Gastrocnemius medialis (tissue), 4 donors: Measurements from ENCODE around the gene BRCA1. TPM values are rescaled to one million over a fixed set of nuclear protein-coding genes. Genes with fewer than 3 reads are reported as not detected.

Experiments
- ATAC-seq, 2 donors: fragments of 150-250 bp; one replicate each; pipeline ENCODE4 v1.9.1; 2016
- DNase-seq, 2 donors: peaks; one replicate each; pipeline ENCODE4 v3.0.0-alpha.2; 2019
- H3K27ac ChIP-seq, 4 donors: fragments of 200-600 bp; sonication (generic); 1 replicate in 1 of 4; 2 replicates in 3 of 4; pipeline ENCODE4 v1.5.1; 2016 to 2018; ENCODE audit warnings: mild to moderate bottlenecking in 2 of 4, moderate library complexity in 1 of 4
- H3K27me3 ChIP-seq, 3 donors: fragments of 200-600 bp; sonication (generic) in 2 of 3; 1 replicate in 1 of 3; 2 replicates in 2 of 3; pipeline versions ENCODE4 v1.5.1 to v1.6.0; 2016 to 2019; ENCODE audit warnings: mild to moderate bottlenecking in 1 of 3, moderate library complexity in 1 of 3
- H3K36me3 ChIP-seq, 2 donors: fragments of 200-600 bp; sonication (generic) in 1 of 2; one replicate each; pipeline ENCODE4 v1.5.1; 2017 to 2018
- H3K4me1 ChIP-seq, 2 donors: fragments of 200-600 bp; sonication (generic) in 1 of 2; one replicate each; pipeline ENCODE4 v1.5.1; 2016 to 2017; ENCODE audit warnings: mild to moderate bottlenecking in 2 of 2
- H3K4me3 ChIP-seq, 4 donors: fragments of 200-600 bp; sonication (generic) in 3 of 4; 1 replicate in 1 of 4; 2 replicates in 3 of 4; pipeline ENCODE4 v1.5.1; 2016 to 2019; ENCODE audit warnings: mild to moderate bottlenecking in 2 of 4
- H3K9me3 ChIP-seq, 3 donors: fragments of 200-600 bp; sonication (generic) in 2 of 3; 1 replicate in 1 of 3; 2 replicates in 2 of 3; pipeline ENCODE4 v1.5.1; 2016 to 2019
- CTCF ChIP-seq, 5 experiments: fragments of 450-650 bp in 3 of 5; fragments of 200-600 bp in 2 of 5; sonication (generic) in 2 of 5; IDR thresholded peaks in 4 of 5; conservative IDR thresholded peaks in 1 of 5; 1 replicate in 4 of 5; 2 replicates in 1 of 5; pipeline ENCODE4 v1.5.1; 2016 to 2019; ENCODE audit warnings: antibody characterized with exemption in 5 of 5, mild to moderate bottlenecking in 3 of 5, moderate library complexity in 3 of 5
- POLR2A ChIP-seq, 2 donors: fragments of 450-650 bp; IDR thresholded peaks; one replicate each; pipeline ENCODE4 v1.6.1; 2017; ENCODE audit warnings: antibody characterized with exemption in 2 of 2, mild to moderate bottlenecking in 2 of 2, moderate library complexity in 2 of 2
- in situ Hi-C, 4 donors: fragments of 200-750 bp; cut with MboI; loops; one replicate each; pipeline versions ENCODE4 v1.15.0 to v1.8.0; 2017; ENCODE audit warnings: low sequenced_read_pairs in 4 of 4
- intact Hi-C: fragments of 100-400 bp; cut with DNase I; formaldehyde crosslinking; loops from one replicate; pipeline ENCODE4 v1.15.1; 2023; ENCODE audit warnings: low total_unique reads
- total RNA-seq, 4 donors: library from RNA; depleted of rRNA; stranded (reverse); fragments of >200 nt; gene quantifications; one replicate each; pipeline versions ENCODE4 v1.1.0 to v1.2.3, GENCODE V29; 2016

BRCA1 gene
- total RNA-seq, 4 donors from 2014 or later: 2.8 to 4.8 (median 4.0) TPM

DNA sequence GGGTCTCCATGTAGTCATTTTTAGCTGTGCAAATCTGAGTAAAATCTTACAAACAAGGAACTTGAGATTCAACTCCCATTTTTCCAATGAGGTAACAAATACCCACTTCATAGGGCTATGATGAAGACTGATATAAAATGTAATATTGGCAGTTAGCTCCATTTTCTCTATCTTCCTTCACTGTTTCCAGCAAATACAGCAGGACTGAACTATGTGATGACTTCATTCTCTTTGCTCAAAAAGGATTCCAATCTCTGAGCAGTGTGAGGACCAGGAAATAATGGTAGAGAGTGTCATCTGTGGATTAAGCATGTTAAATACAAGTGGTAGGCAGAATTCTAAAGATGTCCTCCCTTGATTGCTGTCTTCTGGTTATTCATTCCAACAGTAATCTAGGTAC is 81.9 kb downstream of the BRCA1 start:
- in situ Hi-C loops (no loop called here), intact Hi-C loops (no loop called here)
- TF ChIP-seq CTCF (IDR thresholded peaks at IDR 0.05 in 4 of 5, conservative IDR thresholded peaks at IDR 0.05 in 1 of 5): no peak
- TF ChIP-seq POLR2A (IDR thresholded peaks at IDR 0.05): no peak
- DNase-seq: no peak
- H3K9me3 ChIP-seq: no peaks in the 10 kb centered on the region
- H3K4me1 ChIP-seq: no peaks in the 10 kb centered on the region
- H3K36me3 ChIP-seq: no peaks in the 10 kb centered on the region
- H3K4me3 ChIP-seq: no peak overlapping the region
- H3K27me3 ChIP-seq: no peaks in the 10 kb centered on the region
- ATAC-seq: no peak
- no peak overlapping the region for H3K27ac ChIP-seq

GRCh38 chr17:43042025-43042628 is 83.0 kb downstream of the BRCA1 start:
- DNase-seq (no peak), ATAC-seq (no peak)
- no peaks in the 10 kb centered on the region for H3K9me3 ChIP-seq
- H3K27ac ChIP-seq: no peak overlapping the region
- no peaks in the 10 kb centered on the region for H3K36me3 ChIP-seq
- intact Hi-C loops: no loop called here
- H3K4me3 ChIP-seq: no peak overlapping the region
- in situ Hi-C loops: no loop called here
- no peak for TF ChIP-seq CTCF (IDR thresholded peaks at IDR 0.05 in 4 of 5, conservative IDR thresholded peaks at IDR 0.05 in 1 of 5)
- TF ChIP-seq POLR2A (IDR thresholded peaks at IDR 0.05): no peak
- H3K4me1 ChIP-seq: no peaks in the 10 kb centered on the region
- no peaks in the 10 kb centered on the region for H3K27me3 ChIP-seq

- H3K4me1 ChIP-seq: no peaks in the 10 kb centered on the region
- DNase-seq (no peak), ATAC-seq (no peak)
- no peaks in the 10 kb centered on the region for H3K36me3 ChIP-seq
- TF ChIP-seq CTCF (IDR thresholded peaks at IDR 0.05 in 4 of 5, conservative IDR thresholded peaks at IDR 0.05 in 1 of 5) (no peak), POLR2A (IDR thresholded peaks at IDR 0.05) (no peak)
- no peaks in the 10 kb centered on the region for H3K9me3 ChIP-seq
- H3K4me3 ChIP-seq: no peak overlapping the region
- no peaks in the 10 kb centered on the region for H3K27me3 ChIP-seq
- no peak overlapping the region for H3K27ac ChIP-seq
- in situ Hi-C loops: no loop called here
- intact Hi-C loops: no loop called here
Observed at GRCh38 chr17:43040655-43041054, 84.5 kb downstream of the BRCA1 start.

DNA sequence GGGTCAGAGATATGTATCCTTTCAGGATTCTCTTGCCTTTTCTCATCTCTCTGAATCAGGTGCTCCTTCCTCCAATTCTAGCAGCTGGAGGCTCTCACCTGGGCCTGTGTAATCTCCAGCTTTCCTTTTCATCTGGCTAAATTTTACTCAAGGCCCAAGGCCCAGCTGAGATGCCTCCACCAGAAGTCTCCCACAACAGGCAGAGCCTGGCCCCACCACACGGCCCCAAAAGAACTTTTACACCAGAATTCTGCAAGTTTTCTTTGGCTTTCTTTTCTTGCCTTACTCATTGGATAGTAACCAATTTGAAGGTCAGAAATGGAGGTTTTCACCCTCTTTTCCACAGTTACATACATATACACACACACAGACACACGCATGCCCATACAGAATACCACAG is 85.5 kb downstream of the BRCA1 start:
- DNase-seq (no peak), ATAC-seq (no peak)
- Histone ChIP-seq H3K9me3 (no peaks in the 10 kb centered on the region), H3K27me3 (no peaks in the 10 kb centered on the region), H3K4me1 (no peaks in the 10 kb centered on the region), H3K4me3 (no peak overlapping the region), H3K27ac (no peak overlapping the region), H3K36me3 (no peaks in the 10 kb centered on the region)
- in situ Hi-C loops (loop anchor here in 1 of 4 donors (10.0 kb wide), 1 partner anchor 85 kb away; the partner anchor contains the start of gene BRCA1), intact Hi-C loops (no loop called here)
- TF ChIP-seq CTCF (IDR thresholded peaks at IDR 0.05 in 4 of 5, conservative IDR thresholded peaks at IDR 0.05 in 1 of 5): no peak
- no peak for TF ChIP-seq POLR2A (IDR thresholded peaks at IDR 0.05)

GRCh38 chr17:43034894-43035293 is 90.3 kb downstream of the BRCA1 start:
- H3K36me3 ChIP-seq: no peaks in the 10 kb centered on the region
- intact Hi-C loops: no loop called here
- H3K27ac ChIP-seq: no peak overlapping the region
- DNase-seq (no peak), ATAC-seq (no peak)
- in situ Hi-C loops: loop anchor here in 1 of 4 donors (10.0 kb wide), 1 partner anchor 90 kb away; the partner anchor contains the start of gene BRCA1
- no peaks in the 10 kb centered on the region for H3K9me3 ChIP-seq
- TF ChIP-seq POLR2A (IDR thresholded peaks at IDR 0.05) (no peak), CTCF (IDR thresholded peaks at IDR 0.05 in 4 of 5, conservative IDR thresholded peaks at IDR 0.05 in 1 of 5) (no peak)
- H3K4me3 ChIP-seq: no peak overlapping the region
- H3K27me3 ChIP-seq: no peaks in the 10 kb centered on the region
- H3K4me1 ChIP-seq: peaks cover 0 to 4% of the 10 kb centered on the region in 2 donors
